ENCODE measurements around the gene LRP8.

- TF ChIP-seq PBX3 (IDR thresholded peaks at IDR 0.05) (no peak), CTCF (IDR thresholded peaks at IDR 0.05) (no peak), TAF1 (IDR thresholded peaks at IDR 0.05; ENCODE audit: borderline replicate concordance, low read depth, low read length) (no peak), ELF1 (IDR thresholded peaks at IDR 0.05) (no peak), RXRA (IDR thresholded peaks at IDR 0.05; ENCODE audit: borderline replicate concordance, low read depth) (no peak), CHD2 (IDR thresholded peaks at IDR 0.05; ENCODE audit: low read length, partially characterized antibody) (no peak), TCF12 (IDR thresholded peaks at IDR 0.05) (no peak), GABPA (IDR thresholded peaks at IDR 0.05; ENCODE audit: low read depth) (no peak), YY1 (IDR thresholded peaks at IDR 0.05; ENCODE audit: low read depth) (no peak), MEF2A (IDR thresholded peaks at IDR 0.05; ENCODE audit: borderline replicate concordance, low read depth) (no peak), EP300 (IDR thresholded peaks at IDR 0.05; ENCODE audit: borderline replicate concordance in 1 of 2, low read depth in 1 of 2, low read length in 1 of 2) (no peak)
These were observed 8.3 kb upstream of the LRP8 start for GRCh38 chr1:53336146-53336545.

All from SK-N-SH (cell line).